Prostate gland (tissue), 2 donors: ENCODE data around the gene SORBS2. TPM values are rescaled to one million over a fixed set of nuclear protein-coding genes. Genes with fewer than 3 reads are reported as not detected.
A peak's percentile ranks its signal among the peaks of the same experiment; 100 is the strongest.

Experiments used
- DNase-seq: peaks from one replicate; pipeline ENCODE4 v3.0.0-alpha.2; 2019; ENCODE audit warnings: low spot score
- H3K27ac ChIP-seq, 2 donors: fragments of 200-600 bp; sonication (generic); 2 replicates each; pipeline ENCODE4 v1.5.1; 2017 to 2019
- H3K27me3 ChIP-seq: fragments of 200-600 bp; sonication (generic); replicated peaks from 2 replicates; pipeline ENCODE4 v1.5.1; 2019; ENCODE audit not compliant: insufficient read depth
- H3K36me3 ChIP-seq, 2 donors: fragments of 200-600 bp; sonication (generic); 1 replicate in 1 of 2; 2 replicates in 1 of 2; pipeline versions ENCODE4 v1.5.1 to v1.8.1; 2017 to 2019
- H3K4me1 ChIP-seq: fragments of 200-600 bp; sonication (generic); replicated peaks from 2 replicates; pipeline ENCODE4 v1.5.1; 2019
- H3K4me3 ChIP-seq, 2 donors: fragments of 200-600 bp; sonication (generic); 2 replicates each; pipeline ENCODE4 v1.5.1; 2017 to 2019
- H3K9me3 ChIP-seq: fragments of 200-600 bp; sonication (generic); 2 replicates; pipeline ENCODE4 v1.5.1; 2017
- CTCF ChIP-seq, 4 experiments: fragments of 200-600 bp in 2 of 4; fragments of 450-650 bp in 2 of 4; sonication (generic) in 2 of 4; IDR thresholded peaks; 1 replicate in 3 of 4; 2 replicates in 1 of 4; pipeline ENCODE4 v1.5.1; 2016 to 2019; ENCODE audit warnings: antibody characterized with exemption in 4 of 4, mild to moderate bottlenecking in 2 of 4, moderate library complexity in 2 of 4
- POLR2A ChIP-seq: fragments of 450-650 bp; IDR thresholded peaks from one replicate; pipeline ENCODE4 v1.6.1; 2016; ENCODE audit warnings: antibody characterized with exemption, mild to moderate bottlenecking
- POLR2AphosphoS5 ChIP-seq: sonication (generic); formaldehyde crosslinking; IDR thresholded peaks from one replicate; pipeline ENCODE4 v1.6.1; 2017; ENCODE audit warnings: antibody characterized with exemption
- WGBS: methylation state at CpG from one replicate; pipeline ENCODE4 v1.1.5; 2018; 5-methylcytosine and 5-hydroxymethylcytosine counted together
- intact Hi-C: fragments of 100-400 bp; cut with DNase I; formaldehyde crosslinking; loops from one replicate; pipeline ENCODE4 v1.14.2; 2022
- total RNA-seq, 2 donors: library from RNA; depleted of rRNA; stranded (reverse); fragments of >200 nt; gene quantifications; one replicate each; pipeline ENCODE4 v1.1.0, GENCODE V29; 2016

Gene SORBS2
- total RNA-seq, 2 donors from 2014 or later = 175 to 242 TPM

- H3K27ac ChIP-seq = no peak overlapping the region
- peaks cover 11% of the 10 kb centered on the region for H3K4me1 ChIP-seq
- no peaks in the 10 kb centered on the region for H3K36me3 ChIP-seq
- no peaks in the 10 kb centered on the region for H3K27me3 ChIP-seq
- no peaks in the 10 kb centered on the region for H3K9me3 ChIP-seq
- 96% methylated on average over 2 of the region's 2 CpGs for WGBS
- intact Hi-C loops = no loop called here
- no peak for DNase-seq
- H3K4me3 ChIP-seq = no peak overlapping the region
- TF ChIP-seq POLR2AphosphoS5 = no peak
These were observed 29.5 kb upstream of the SORBS2 start for GRCh38 chr4:185841451-185841850.

GRCh38 chr4:185840953-185841352 is 29.0 kb upstream of the SORBS2 start:
- H3K27ac ChIP-seq = no peak overlapping the region
- no peaks in the 10 kb centered on the region for H3K36me3 ChIP-seq
- 89% methylated on average over 6 of the region's 6 CpGs for WGBS
- no peak for DNase-seq
- no peaks in the 10 kb centered on the region for H3K9me3 ChIP-seq
- H3K4me1 ChIP-seq = peaks cover 11% of the 10 kb centered on the region
- intact Hi-C loops = no loop called here
- H3K4me3 ChIP-seq = no peak overlapping the region
- H3K27me3 ChIP-seq = no peaks in the 10 kb centered on the region
- no peak for TF ChIP-seq POLR2A
- no peak for TF ChIP-seq POLR2AphosphoS5
- no peak for TF ChIP-seq CTCF (IDR thresholded peaks at IDR 0.05)

GRCh38 chr4:185840201-185840600 is 28.2 kb upstream of the SORBS2 start:
- H3K27me3 ChIP-seq = no peaks in the 10 kb centered on the region
- no peaks in the 10 kb centered on the region for H3K9me3 ChIP-seq
- no peak for DNase-seq
- H3K36me3 ChIP-seq = no peaks in the 10 kb centered on the region
- WGBS = 77% methylated on average over 2 of the region's 2 CpGs
- H3K4me3 ChIP-seq = no peak overlapping the region
- peak overlapping the region in 1 of 2 donors; percentile 52 for H3K27ac ChIP-seq
- H3K4me1 ChIP-seq = peaks cover 11% of the 10 kb centered on the region
- intact Hi-C loops = no loop called here
- TF ChIP-seq POLR2A (no peak), POLR2AphosphoS5 (no peak), CTCF (IDR thresholded peaks at IDR 0.05) (no peak)

- no peaks in the 10 kb centered on the region for H3K36me3 ChIP-seq
- H3K4me1 ChIP-seq = peaks cover 11% of the 10 kb centered on the region
- no peaks in the 10 kb centered on the region for H3K9me3 ChIP-seq
- no peak overlapping the region for H3K4me3 ChIP-seq
- DNase-seq = no peak
- TF ChIP-seq POLR2A (no peak), CTCF (IDR thresholded peaks at IDR 0.05) (no peak), POLR2AphosphoS5 (no peak)
- H3K27me3 ChIP-seq = no peaks in the 10 kb centered on the region
- intact Hi-C loops = no loop called here
- 67% methylated on average over 6 of the region's 6 CpGs for WGBS
- peak overlapping the region; percentile 9 to 52 for H3K27ac ChIP-seq
These were observed 27.8 kb upstream of the SORBS2 start for GRCh38 chr4:185839770-185840169.

GRCh38 chr4:185839194-185839712 is 27.3 kb upstream of the SORBS2 start:
- no peaks in the 10 kb centered on the region for H3K36me3 ChIP-seq
- H3K9me3 ChIP-seq = no peaks in the 10 kb centered on the region
- intact Hi-C loops = no loop called here
- H3K27ac ChIP-seq = peak overlapping the region; percentile 9 to 52
- 18% methylated on average over 9 of the region's 9 CpGs for WGBS
- H3K27me3 ChIP-seq = no peaks in the 10 kb centered on the region
- no peak for DNase-seq
- no peak overlapping the region for H3K4me3 ChIP-seq
- H3K4me1 ChIP-seq = peaks cover 11% of the 10 kb centered on the region
- no peak for TF ChIP-seq POLR2A
- TF ChIP-seq POLR2AphosphoS5 = peak; percentile 59

- 82% methylated on average over 11 of the region's 11 CpGs for WGBS
- Histone ChIP-seq H3K27ac (peak overlapping the region; percentile 1 to 52), H3K4me1 (peaks cover 11% of the 10 kb centered on the region), H3K9me3 (no peaks in the 10 kb centered on the region), H3K36me3 (no peaks in the 10 kb centered on the region), H3K27me3 (no peaks in the 10 kb centered on the region), H3K4me3 (no peak overlapping the region)
- intact Hi-C loops = no loop called here
- DNase-seq = no peak
- TF ChIP-seq CTCF (IDR thresholded peaks at IDR 0.05) (no peak), POLR2A (no peak), POLR2AphosphoS5 (no peak)
These were observed 26.7 kb upstream of the SORBS2 start for GRCh38 chr4:185838514-185839193.
